GDM1 (cell line): ENCODE results near the gene SIMC1.

Source experiments
- DNase-seq: peaks from one replicate; lab custom pipeline; 2025; lab: John Stamatoyannopoulos, UW

The SIMC1 gene

DNA sequence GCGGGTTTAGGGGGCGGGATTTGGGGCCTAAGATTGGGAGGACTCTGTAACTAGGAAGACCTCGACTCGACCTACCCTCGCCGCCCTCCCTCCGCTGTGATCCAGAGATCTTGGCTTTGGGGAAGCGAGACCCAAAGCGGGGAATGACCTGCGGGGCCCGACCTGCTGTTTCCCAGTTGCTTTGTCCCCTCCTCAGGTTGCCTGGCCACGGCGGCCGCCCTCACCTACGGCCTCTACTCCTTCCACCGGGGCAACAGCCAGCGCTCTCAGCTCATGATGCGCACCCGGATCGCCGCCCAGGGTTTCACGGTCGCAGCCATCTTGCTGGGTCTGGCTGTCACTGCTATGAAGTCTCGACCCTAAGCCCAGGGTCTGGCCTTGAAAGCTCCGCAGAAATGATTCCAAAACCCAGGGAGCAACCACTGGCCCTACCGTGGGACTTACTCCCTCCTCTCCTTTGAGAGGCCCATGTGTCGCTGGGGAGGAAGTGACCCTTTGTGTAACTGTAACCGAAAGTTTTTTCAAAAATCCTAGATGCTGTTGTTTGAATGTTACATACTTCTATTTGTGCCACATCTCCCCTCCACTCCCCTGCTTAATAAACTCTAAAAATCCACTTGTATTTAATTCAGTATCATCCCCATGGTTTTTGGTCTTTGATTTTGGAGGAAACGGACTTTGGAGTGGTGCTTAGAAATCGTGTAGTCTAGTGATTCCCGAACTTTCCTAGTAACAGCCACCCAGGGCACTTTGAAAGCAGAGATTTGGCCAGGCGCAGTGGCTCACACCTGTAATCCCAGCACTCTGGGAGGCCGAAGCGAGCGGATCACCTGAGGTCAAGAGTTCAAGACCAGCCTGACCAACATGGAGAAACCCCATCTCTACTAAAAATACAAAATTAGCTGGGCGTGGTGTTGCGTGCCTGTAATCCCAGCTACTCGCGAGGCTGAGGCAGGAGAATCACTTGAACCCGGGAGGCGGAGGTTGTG, 151.2 kb downstream of the SIMC1 start:
- DNase-seq = no peak

DNA sequence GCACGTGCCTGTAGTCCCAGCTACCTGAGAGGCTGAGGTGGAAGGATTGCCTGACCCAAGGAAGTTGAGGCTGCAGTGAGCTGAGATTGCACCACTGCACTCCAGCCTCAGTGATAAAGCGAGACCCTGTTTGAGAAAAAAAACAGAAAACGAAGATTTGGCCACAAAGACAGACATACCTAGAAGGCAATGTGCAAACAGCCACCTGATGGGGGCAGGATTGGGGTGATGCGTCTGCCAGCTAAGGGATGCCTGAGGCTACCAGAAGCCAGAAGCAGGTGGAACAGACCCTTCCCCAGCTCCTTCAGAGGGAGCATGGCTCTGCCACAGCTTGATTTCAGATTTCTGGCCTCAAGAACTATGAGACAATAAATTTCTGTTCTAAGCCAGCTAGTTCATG, 153.3 kb downstream of the SIMC1 start:
- DNase-seq = no peak

DNA sequence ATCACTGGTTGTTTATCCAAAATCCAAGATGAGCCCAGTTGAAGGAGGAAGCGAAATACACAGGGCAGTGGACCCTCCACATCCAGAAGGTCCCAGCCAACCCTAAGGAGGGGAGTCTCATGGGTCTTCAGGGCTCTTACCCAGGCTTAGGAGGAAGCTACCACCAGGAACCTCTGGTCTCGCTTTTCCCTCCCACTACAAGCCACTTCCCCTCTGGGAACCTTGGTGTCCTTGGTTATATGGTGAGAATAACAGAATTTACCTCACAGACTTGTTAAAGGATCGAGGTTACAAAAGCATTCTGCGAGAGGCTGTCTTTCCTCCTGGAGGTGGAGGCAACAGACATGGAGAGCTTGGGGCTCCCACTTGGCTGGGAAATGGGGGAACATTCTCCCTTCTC, 153.8 kb downstream of the SIMC1 start:
- DNase-seq = peak; percentile 34

DNA sequence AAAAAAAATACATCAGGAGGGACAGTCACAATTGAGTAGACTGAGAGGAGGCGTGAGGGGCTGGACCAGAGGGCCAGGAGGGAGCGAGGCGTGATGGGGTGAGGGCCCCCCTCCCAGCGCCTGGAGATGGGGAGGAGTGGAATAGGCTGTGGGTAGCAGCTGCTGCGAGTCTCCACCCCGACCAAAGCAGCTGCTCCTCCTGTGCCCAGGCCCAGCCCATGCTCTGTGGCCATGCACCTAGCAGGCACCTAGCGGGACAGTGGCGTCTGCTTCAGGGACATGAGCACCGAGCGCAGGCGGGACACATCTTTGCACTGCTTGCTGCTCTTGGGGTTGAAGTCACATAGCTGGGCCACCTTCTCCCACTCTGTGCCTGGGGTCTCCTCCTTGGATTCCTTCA, 154.3 kb downstream of the SIMC1 start:
- DNase-seq = no peak

DNA sequence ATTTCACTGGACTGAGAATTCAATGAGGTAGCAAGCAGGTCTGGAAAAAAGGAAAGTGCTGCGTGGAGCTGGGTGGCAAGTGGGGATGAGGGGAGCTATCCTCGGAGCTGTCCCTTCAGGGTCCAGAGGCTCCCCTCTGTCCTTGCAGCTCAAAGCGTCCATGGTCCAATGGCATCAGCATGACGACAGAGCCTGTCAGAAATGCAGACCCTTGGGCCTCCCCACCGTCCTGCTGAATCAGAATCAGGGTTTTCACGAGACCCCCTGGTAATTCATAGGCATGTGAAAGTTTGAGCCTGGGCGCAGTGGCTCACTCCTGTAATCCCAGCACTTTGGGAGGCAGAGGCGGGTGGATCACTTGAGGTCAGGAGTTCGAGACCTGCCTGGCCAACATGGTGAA, 155.9 kb downstream of the SIMC1 start:
- no peak for DNase-seq

DNA sequence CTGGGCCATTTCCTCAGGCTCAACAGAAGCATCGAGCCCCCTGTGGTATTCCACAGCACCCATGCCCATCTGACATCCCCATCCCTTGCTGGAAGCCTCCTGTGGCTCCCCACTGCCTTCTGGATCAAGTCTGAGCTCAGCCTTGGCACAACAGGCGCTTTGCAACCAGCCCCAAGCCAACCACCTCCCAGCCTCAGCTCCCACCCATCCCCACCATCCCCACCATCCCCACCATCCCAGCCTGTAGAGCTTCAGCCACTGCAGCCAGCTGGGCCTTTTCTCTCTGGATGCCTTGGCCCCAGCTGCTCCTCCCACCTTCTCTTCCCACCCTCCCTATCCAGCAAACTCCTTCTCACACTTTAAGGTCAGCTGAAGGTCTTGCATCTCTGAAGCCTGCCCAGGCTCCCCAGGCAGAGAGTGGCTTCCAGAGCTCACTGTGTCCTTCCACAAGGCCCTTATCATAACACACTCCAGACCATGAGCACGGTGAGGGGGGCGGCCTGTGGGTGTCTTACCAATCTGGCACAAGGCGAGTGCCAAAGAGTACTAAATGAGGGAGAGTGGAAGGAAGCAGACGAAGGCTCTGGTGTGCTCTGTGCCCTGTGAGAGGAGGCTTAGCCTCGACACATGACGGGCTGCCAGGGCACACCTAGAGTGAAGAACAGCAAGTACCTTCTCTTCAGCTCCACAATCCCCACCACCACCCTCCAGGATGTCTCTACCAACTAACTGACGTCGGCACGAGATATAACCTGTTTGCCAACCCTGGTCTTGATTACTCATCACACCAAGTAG, 156.9 kb downstream of the SIMC1 start:
- DNase-seq = no peak
